SH-SY5Y (cell line): ENCODE data around the gene CHD2.

ENCODE experiments used
- GATA2 ChIP-seq: IDR thresholded peaks from 2 replicates; pipeline ENCODE4 v1.6.1; 2011; ENCODE audit warnings: mild to moderate bottlenecking, low read depth, low read length
- GATA3 ChIP-seq: IDR thresholded peaks from 2 replicates; pipeline ENCODE4 v1.6.1; 2011; ENCODE audit warnings: low read depth, mild to moderate bottlenecking, low read length, moderate library complexity

GRCh38 chr15:93063796-93064690, 163.9 kb downstream of the CHD2 start:
- TF ChIP-seq GATA3 (no peak), GATA2 (no peak)
